Right lobe of liver (tissue), 4 donors: ENCODE results near the gene ANO7.

Source experiments
- CTCF ChIP-seq, 4 donors: fragments of 200-600 bp in 3 of 4; fragments of 450-650 bp in 1 of 4; IDR thresholded peaks; one replicate each; pipeline versions ENCODE4 v1.5.1 to v1.8.0; 2016 to 2022; ENCODE audit warnings: antibody characterized with exemption in 4 of 4, mild to moderate bottlenecking in 2 of 4
- POLR2A ChIP-seq: fragments of 450-650 bp; IDR thresholded peaks from one replicate; pipeline ENCODE4 v1.6.1; 2017; ENCODE audit warnings: antibody characterized with exemption, mild to moderate bottlenecking
- donor health status: DM: no; HTN: no; CAD: no.
- donor health status: DM: no; HTN: no; CAD: no.
- donor health status: DM: no; HTN: yes; CAD: no.

- no peak for TF ChIP-seq POLR2A
- no peak for TF ChIP-seq CTCF (IDR thresholded peaks at IDR 0.05)
These were observed 24.8 kb upstream of the ANO7 start for GRCh38 chr2:241163601-241164118.
